Measurements from ENCODE around the gene DPM1. TPM values are rescaled to one million over a fixed set of nuclear protein-coding genes. Genes with fewer than 3 reads are reported as not detected.

DPM1 gene
- total RNA-seq, 2 donors from 2014 or later = 31.6 to 61.6 TPM

GRCh38 chr20:51002633-51003032, 44.3 kb upstream of the DPM1 start:
- H3K4me1 ChIP-seq (replicated peaks) = no peaks in the 10 kb centered on the region
- no peak overlapping the region for H3K27ac ChIP-seq
- H3K9me3 ChIP-seq = no peaks in the 10 kb centered on the region
- no peak for DNase-seq (ENCODE audit: low spot score)
- no peak overlapping the region for H3K4me3 ChIP-seq
- no peak for TF ChIP-seq POLR2AphosphoS5 (IDR thresholded peaks at IDR 0.05)
- TF ChIP-seq POLR2A (IDR thresholded peaks at IDR 0.05) = no peak
- TF ChIP-seq CTCF (IDR thresholded peaks at IDR 0.05) = no peak
- no peaks in the 10 kb centered on the region for H3K36me3 ChIP-seq
- H3K27me3 ChIP-seq (replicated peaks; ENCODE audit: insufficient read depth) = no peaks in the 10 kb centered on the region
- 90% methylated on average over 7 of the region's 7 CpGs for WGBS
- intact Hi-C loops (cut with DNase I) = no loop called here

GRCh38 chr20:51001430-51002265, 43.3 kb upstream of the DPM1 start:
- TF ChIP-seq POLR2A (IDR thresholded peaks at IDR 0.05) = no peak
- TF ChIP-seq CTCF (IDR thresholded peaks at IDR 0.05) = no peak
- no peak for TF ChIP-seq POLR2AphosphoS5 (IDR thresholded peaks at IDR 0.05)
- Histone ChIP-seq H3K27ac (no peak overlapping the region), H3K36me3 (no peaks in the 10 kb centered on the region), H3K4me3 (no peak overlapping the region), H3K9me3 (no peaks in the 10 kb centered on the region), H3K27me3 (replicated peaks; ENCODE audit: insufficient read depth) (no peaks in the 10 kb centered on the region), H3K4me1 (replicated peaks) (no peaks in the 10 kb centered on the region)
- intact Hi-C loops (cut with DNase I) = no loop called here
- WGBS = 80% methylated on average over 20 of the region's 20 CpGs
- no peak for DNase-seq (ENCODE audit: low spot score)

GRCh38 chr20:50999355-50999754, 41.0 kb upstream of the DPM1 start:
- no peak overlapping the region for H3K27ac ChIP-seq
- H3K4me1 ChIP-seq (replicated peaks) = no peaks in the 10 kb centered on the region
- intact Hi-C loops (cut with DNase I) = no loop called here
- no peaks in the 10 kb centered on the region for H3K36me3 ChIP-seq
- no peak for TF ChIP-seq POLR2AphosphoS5 (IDR thresholded peaks at IDR 0.05)
- TF ChIP-seq POLR2A (IDR thresholded peaks at IDR 0.05) = no peak
- TF ChIP-seq CTCF (IDR thresholded peaks at IDR 0.05) = no peak
- WGBS = 98% methylated on average over 4 of the region's 4 CpGs
- no peak for DNase-seq (ENCODE audit: low spot score)
- no peak overlapping the region for H3K4me3 ChIP-seq
- H3K27me3 ChIP-seq (replicated peaks; ENCODE audit: insufficient read depth) = no peaks in the 10 kb centered on the region
- H3K9me3 ChIP-seq = no peaks in the 10 kb centered on the region

- DNase-seq (ENCODE audit: low spot score) = no peak
- intact Hi-C loops (cut with DNase I) = no loop called here
- no peak overlapping the region for H3K27ac ChIP-seq
- H3K4me3 ChIP-seq = no peak overlapping the region
- H3K4me1 ChIP-seq (replicated peaks) = no peaks in the 10 kb centered on the region
- WGBS = 55% methylated on average over 10 of the region's 10 CpGs
- TF ChIP-seq POLR2AphosphoS5 (IDR thresholded peaks at IDR 0.05) (no peak), CTCF (IDR thresholded peaks at IDR 0.05) (no peak), POLR2A (IDR thresholded peaks at IDR 0.05) (no peak)
- no peaks in the 10 kb centered on the region for H3K9me3 ChIP-seq
- no peaks in the 10 kb centered on the region for H3K27me3 ChIP-seq (replicated peaks; ENCODE audit: insufficient read depth)
- H3K36me3 ChIP-seq = no peaks in the 10 kb centered on the region
These were observed 38.9 kb upstream of the DPM1 start for GRCh38 chr20:50996901-50997865.
